ENCODE measurements around the gene SMIM28. TPM values are rescaled to one million over a fixed set of nuclear protein-coding genes. Genes with fewer than 3 reads are reported as not detected.

SMIM28 gene
- total RNA-seq, 2 donors from 2014 or later: not detected

GRCh38 chr6:138403324-138403800 lies 25.7 kb downstream of the SMIM28 start:
- H3K36me3 Mint-ChIP-seq (ENCODE audit: insufficient read depth in 2 of 2): peaks cover 3 to 5% of the 10 kb centered on the region in 2 donors
- DNase-seq (peak; percentile 57 to 60), ATAC-seq (replicated peaks in 1 of 2) (peak; percentile 40 to 46)
- no peaks in the 10 kb centered on the region for H3K9me3 Mint-ChIP-seq
- no peaks in the 10 kb centered on the region for H3K27me3 Mint-ChIP-seq (ENCODE audit: low read depth)
- peak overlapping the region; percentile 81 to 89 for H3K4me3 Mint-ChIP-seq
- H3K27ac Mint-ChIP-seq: no peak overlapping the region
- peaks cover 22% of the 10 kb centered on the region for H3K4me1 Mint-ChIP-seq (ENCODE audit: low read depth)

- peak; percentile 92 for ATAC-seq (replicated peaks in 1 of 2)
- H3K4me1 Mint-ChIP-seq (ENCODE audit: low read depth): peaks cover 22% of the 10 kb centered on the region
- peaks cover 7 to 11% of the 10 kb centered on the region in 2 donors for H3K36me3 Mint-ChIP-seq (ENCODE audit: insufficient read depth in 2 of 2)
- peak; percentile 94 to 95 for DNase-seq
- no peaks in the 10 kb centered on the region for H3K9me3 Mint-ChIP-seq
- no peaks in the 10 kb centered on the region for H3K27me3 Mint-ChIP-seq (ENCODE audit: low read depth)
- peak within 1 kb of the TSS; percentile 53 for H3K27ac Mint-ChIP-seq
- H3K4me3 Mint-ChIP-seq: peak within 1 kb of the TSS; percentile 81 to 89
These were observed 26.3 kb downstream of the SMIM28 start, which contains the start of gene HEBP2 for GRCh38 chr6:138403801-138404665. TSS of gene HEBP2 (plus strand) at chr6:138404223. CDS start at chr6:138404496, 273 bp downstream.

GRCh38 chr6:138404666-138405337 lies 27.1 kb downstream of the SMIM28 start:
- Mint-ChIP-seq H3K36me3 (ENCODE audit: insufficient read depth in 2 of 2) (peaks cover 10 to 17% of the 10 kb centered on the region in 2 donors), H3K27ac (peak overlapping the region; percentile 53), H3K4me1 (ENCODE audit: low read depth) (peaks cover 26% of the 10 kb centered on the region), H3K4me3 (peak overlapping the region; percentile 81 to 88), H3K9me3 (no peaks in the 10 kb centered on the region), H3K27me3 (ENCODE audit: low read depth) (no peaks in the 10 kb centered on the region)
- ATAC-seq (replicated peaks in 1 of 2): peak; percentile 6 to 10
- peak in 1 of 2 donors; percentile 40 for DNase-seq

GRCh38 chr6:138405816-138406413 lies 28.2 kb downstream of the SMIM28 start:
- peak overlapping the region in 1 of 2 donors; percentile 43 for H3K4me3 Mint-ChIP-seq
- no peak overlapping the region for H3K27ac Mint-ChIP-seq
- DNase-seq (no peak), ATAC-seq (replicated peaks in 1 of 2) (no peak)
- H3K27me3 Mint-ChIP-seq (ENCODE audit: low read depth): no peaks in the 10 kb centered on the region
- H3K36me3 Mint-ChIP-seq (ENCODE audit: insufficient read depth in 2 of 2): peaks cover 10 to 17% of the 10 kb centered on the region in 2 donors
- no peaks in the 10 kb centered on the region for H3K9me3 Mint-ChIP-seq
- H3K4me1 Mint-ChIP-seq (ENCODE audit: low read depth): peaks cover 33% of the 10 kb centered on the region

- Mint-ChIP-seq H3K36me3 (ENCODE audit: insufficient read depth in 2 of 2) (peaks cover 13 to 17% of the 10 kb centered on the region in 2 donors), H3K27me3 (ENCODE audit: low read depth) (no peaks in the 10 kb centered on the region), H3K4me3 (no peak overlapping the region), H3K27ac (no peak overlapping the region), H3K4me1 (ENCODE audit: low read depth) (peaks cover 39% of the 10 kb centered on the region), H3K9me3 (no peaks in the 10 kb centered on the region)
- ATAC-seq (replicated peaks in 1 of 2): no peak
- DNase-seq: no peak
These were observed 28.7 kb downstream of the SMIM28 start for GRCh38 chr6:138406443-138406842.

GRCh38 chr6:138410048-138410735 lies 32.5 kb downstream of the SMIM28 start:
- ATAC-seq (replicated peaks in 1 of 2) (no peak), DNase-seq (no peak)
- Mint-ChIP-seq H3K36me3 (ENCODE audit: insufficient read depth in 2 of 2) (peaks cover 20 to 23% of the 10 kb centered on the region in 2 donors), H3K27me3 (ENCODE audit: low read depth) (no peaks in the 10 kb centered on the region), H3K4me3 (no peak overlapping the region), H3K27ac (no peak overlapping the region), H3K9me3 (no peaks in the 10 kb centered on the region), H3K4me1 (ENCODE audit: low read depth) (peaks cover 31% of the 10 kb centered on the region)

- Mint-ChIP-seq H3K4me3 (peak overlapping the region; percentile 35 to 59), H3K27ac (peak overlapping the region; percentile 66), H3K9me3 (no peaks in the 10 kb centered on the region), H3K4me1 (ENCODE audit: low read depth) (peaks cover 21% of the 10 kb centered on the region), H3K36me3 (ENCODE audit: insufficient read depth in 2 of 2) (peaks cover 20 to 21% of the 10 kb centered on the region in 2 donors), H3K27me3 (ENCODE audit: low read depth) (no peaks in the 10 kb centered on the region)
- peak; percentile 85 to 89 for ATAC-seq (replicated peaks in 1 of 2)
- DNase-seq: peak in 1 of 2 donors; percentile 17
These were observed 33.5 kb downstream of the SMIM28 start for GRCh38 chr6:138410972-138411880.

- no peak for DNase-seq
These were observed 37.4 kb downstream of the SMIM28 start for GRCh38 chr6:138415125-138415524.

GRCh38 chr6:138416206-138416605 lies 38.5 kb downstream of the SMIM28 start:
- H3K4me3 Mint-ChIP-seq: no peak overlapping the region
- DNase-seq: no peak
- no peaks in the 10 kb centered on the region for H3K9me3 Mint-ChIP-seq
- H3K36me3 Mint-ChIP-seq (ENCODE audit: insufficient read depth in 2 of 2): peaks cover 12 to 13% of the 10 kb centered on the region in 2 donors
- no peak for ATAC-seq (replicated peaks in 1 of 2)
- no peaks in the 10 kb centered on the region for H3K27me3 Mint-ChIP-seq (ENCODE audit: low read depth)
- H3K4me1 Mint-ChIP-seq (ENCODE audit: low read depth): peaks cover 22% of the 10 kb centered on the region
- no peak overlapping the region for H3K27ac Mint-ChIP-seq

More at GRCh38 chr6:138415125-138415524, 37.4 kb downstream of the SMIM28 start:
- ATAC-seq (replicated peaks in 1 of 2): no peak
- H3K27ac Mint-ChIP-seq: no peak overlapping the region
- H3K9me3 Mint-ChIP-seq: no peaks in the 10 kb centered on the region
- peaks cover 13% of the 10 kb centered on the region in 2 donors for H3K36me3 Mint-ChIP-seq (ENCODE audit: insufficient read depth in 2 of 2)
- H3K4me1 Mint-ChIP-seq (ENCODE audit: low read depth): peaks cover 31% of the 10 kb centered on the region
- H3K4me3 Mint-ChIP-seq: no peak overlapping the region
- no peaks in the 10 kb centered on the region for H3K27me3 Mint-ChIP-seq (ENCODE audit: low read depth)

- ATAC-seq (replicated peaks in 1 of 2): peak; percentile 68 to 71
- Mint-ChIP-seq H3K4me3 (peak overlapping the region in 1 of 2 donors; percentile 3), H3K4me1 (ENCODE audit: low read depth) (peaks cover 17% of the 10 kb centered on the region), H3K36me3 (ENCODE audit: insufficient read depth in 2 of 2) (peaks cover 8 to 13% of the 10 kb centered on the region in 2 donors), H3K9me3 (no peaks in the 10 kb centered on the region), H3K27me3 (ENCODE audit: low read depth) (no peaks in the 10 kb centered on the region), H3K27ac (peak overlapping the region; percentile 68)
- no peak for DNase-seq
These were observed 39.9 kb downstream of the SMIM28 start for GRCh38 chr6:138417493-138418117.

- Mint-ChIP-seq H3K4me1 (ENCODE audit: low read depth) (peaks cover 19% of the 10 kb centered on the region), H3K9me3 (no peaks in the 10 kb centered on the region), H3K27me3 (ENCODE audit: low read depth) (no peaks in the 10 kb centered on the region), H3K36me3 (ENCODE audit: insufficient read depth in 2 of 2) (peaks cover 8 to 13% of the 10 kb centered on the region in 2 donors), H3K4me3 (no peak overlapping the region), H3K27ac (peak overlapping the region; percentile 0)
- DNase-seq (no peak), ATAC-seq (replicated peaks in 1 of 2) (peak; percentile 46 to 63)
These were observed 40.5 kb downstream of the SMIM28 start for GRCh38 chr6:138418118-138418742.

Data from activated T-cell treated with anti-CD3 and anti-CD28 coated beads, Interleukin-2, amount 50 U/mL, for 72 hours (primary cell).